ENCODE data around the gene CCRL2. TPM values are rescaled to one million over a fixed set of nuclear protein-coding genes. Genes with fewer than 3 reads are reported as not detected.

Gene CCRL2
- total and polyA plus RNA-seq, 8 donors = 0.24 to 2.2 (median 0.82) TPM

- no peaks in the 10 kb centered on the region for H3K9me3 ChIP-seq
- H3K36me3 ChIP-seq = no peaks in the 10 kb centered on the region
- intact Hi-C loops (cut with DNase I) = loop anchor here in 1 of 3 donors (10.0 kb wide), 1 partner anchor 291 kb away; no protein-coding TSS in a partner anchor
- H3K4me3 ChIP-seq = no peak overlapping the region
- no peak for DNase-seq
- H3K4me1 ChIP-seq = no peaks in the 10 kb centered on the region
- no peak overlapping the region for H3K27ac ChIP-seq
- no peaks in the 10 kb centered on the region for H3K27me3 ChIP-seq
- FAIRE-seq = no peak
- 14 to 19% methylated on average over 2 of the region's 2 CpGs for WGBS, 2 donors
- TF ChIP-seq, protein P1, sequence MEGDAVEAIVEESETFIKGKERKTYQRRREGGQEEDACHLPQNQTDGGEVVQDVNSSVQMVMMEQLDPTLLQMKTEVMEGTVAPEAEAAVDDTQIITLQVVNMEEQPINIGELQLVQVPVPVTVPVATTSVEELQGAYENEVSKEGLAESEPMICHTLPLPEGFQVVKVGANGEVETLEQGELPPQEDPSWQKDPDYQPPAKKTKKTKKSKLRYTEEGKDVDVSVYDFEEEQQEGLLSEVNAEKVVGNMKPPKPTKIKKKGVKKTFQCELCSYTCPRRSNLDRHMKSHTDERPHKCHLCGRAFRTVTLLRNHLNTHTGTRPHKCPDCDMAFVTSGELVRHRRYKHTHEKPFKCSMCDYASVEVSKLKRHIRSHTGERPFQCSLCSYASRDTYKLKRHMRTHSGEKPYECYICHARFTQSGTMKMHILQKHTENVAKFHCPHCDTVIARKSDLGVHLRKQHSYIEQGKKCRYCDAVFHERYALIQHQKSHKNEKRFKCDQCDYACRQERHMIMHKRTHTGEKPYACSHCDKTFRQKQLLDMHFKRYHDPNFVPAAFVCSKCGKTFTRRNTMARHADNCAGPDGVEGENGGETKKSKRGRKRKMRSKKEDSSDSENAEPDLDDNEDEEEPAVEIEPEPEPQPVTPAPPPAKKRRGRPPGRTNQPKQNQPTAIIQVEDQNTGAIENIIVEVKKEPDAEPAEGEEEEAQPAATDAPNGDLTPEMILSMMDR (IDR thresholded peaks at IDR 0.05) = no peak
- ATAC-seq = no peak
Observed at GRCh38 chr3:46375814-46376213, 31.2 kb upstream of the CCRL2 start.

- WGBS, 2 donors = 35 to 36% methylated on average over 8 of the region's 8 CpGs
- FAIRE-seq (no peak), ATAC-seq (peak in 3 of 4 donors; percentile 72 to 81 (median 74))
Observed at GRCh38 chr3:46378426-46378942, 28.6 kb upstream of the CCRL2 start.

GRCh38 chr3:46380471-46381221 is 26.4 kb upstream of the CCRL2 start:
- DNase-seq (no peak), ATAC-seq (peak in 2 of 4 donors; percentile 49 to 61), FAIRE-seq (no peak)
- H3K9me3 ChIP-seq = no peaks in the 10 kb centered on the region
- no peak overlapping the region for H3K4me3 ChIP-seq
- H3K27ac ChIP-seq = peak overlapping the region in 1 of 4 donors; percentile 50
- intact Hi-C loops (cut with DNase I) = no loop called here
- no peaks in the 10 kb centered on the region for H3K4me1 ChIP-seq
- WGBS, 2 donors = 84 to 88% methylated on average over 8 of the region's 8 CpGs
- TF ChIP-seq, protein P1 (IDR thresholded peaks at IDR 0.05) = no peak
- H3K36me3 ChIP-seq = no peaks in the 10 kb centered on the region
- no peaks in the 10 kb centered on the region for H3K27me3 ChIP-seq

More at GRCh38 chr3:46378426-46378942, 28.6 kb upstream of the CCRL2 start:
- H3K36me3 ChIP-seq = no peaks in the 10 kb centered on the region
- H3K27me3 ChIP-seq = no peaks in the 10 kb centered on the region
- no peaks in the 10 kb centered on the region for H3K9me3 ChIP-seq
- TF ChIP-seq, protein P1 (IDR thresholded peaks at IDR 0.05) = peak in 2 of 4 donors; percentile 47 to 51
- H3K4me1 ChIP-seq = no peaks in the 10 kb centered on the region
- H3K27ac ChIP-seq = no peak overlapping the region
- no peak overlapping the region for H3K4me3 ChIP-seq
- intact Hi-C loops (cut with DNase I) = loop anchor here in 1 of 3 donors (10.0 kb wide), 1 partner anchor 294 kb away; no protein-coding TSS in a partner anchor
- DNase-seq = peak in 5 of 6 donors; percentile 29 to 78 (median 43)

DNA sequence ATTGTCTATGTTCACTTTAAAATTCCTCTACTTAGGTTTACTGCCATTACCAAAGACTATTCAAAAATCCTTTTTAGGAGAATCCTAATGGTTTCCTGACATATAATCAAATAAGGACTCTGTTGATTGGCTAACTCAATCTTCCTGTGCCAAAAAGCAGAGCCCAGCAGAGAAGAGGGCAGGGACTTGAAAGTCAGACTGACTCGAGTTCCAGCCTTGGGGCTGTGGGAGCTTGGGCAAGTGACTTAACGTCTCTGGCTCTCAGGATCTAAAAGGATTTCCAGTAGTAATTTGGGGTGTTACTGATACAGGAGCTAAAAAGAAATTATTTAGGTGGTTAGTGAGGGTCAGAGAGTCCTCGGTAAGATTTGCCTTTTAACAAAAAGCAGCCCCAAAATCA is 25.4 kb upstream of the CCRL2 start:
- TF ChIP-seq, protein P1 (IDR thresholded peaks at IDR 0.05) = no peak
- Histone ChIP-seq H3K27me3 (no peaks in the 10 kb centered on the region), H3K4me1 (no peaks in the 10 kb centered on the region), H3K4me3 (no peak overlapping the region), H3K36me3 (no peaks in the 10 kb centered on the region), H3K27ac (no peak overlapping the region), H3K9me3 (no peaks in the 10 kb centered on the region)
- intact Hi-C loops (cut with DNase I) = no loop called here
- DNase-seq = no peak
- no peak for FAIRE-seq
- no peak for ATAC-seq
- WGBS, 2 donors = 27 to 33% methylated on average over 3 of the region's 3 CpGs
